H1 (cell line): ENCODE results near the gene KRT1.

Experiments
- BCL11A ChIP-seq, 2 experiments: IDR thresholded peaks; one replicate each; pipeline ENCODE4 v1.6.1; 2011; ENCODE audit warnings: low read depth in 2 of 2, low read length in 2 of 2, mild to moderate bottlenecking in 2 of 2
- BRCA1 ChIP-seq: IDR thresholded peaks from 2 replicates; pipeline ENCODE4 v1.6.1; 2012; ENCODE audit warnings: low read depth, low read length, improper control_type of control experiment
- CHD1 ChIP-seq: IDR thresholded peaks from 2 replicates; pipeline ENCODE4 v1.6.1; 2012; ENCODE audit warnings: low read depth, low read length, improper control_type of control experiment
- CREB1 ChIP-seq: IDR thresholded peaks from 2 replicates; pipeline ENCODE4 v1.6.1; 2012; ENCODE audit warnings: inconsistent platforms
- EZH2 ChIP-seq: fragments of 200-600 bp; sonication (generic); IDR thresholded peaks from 2 replicates; pipeline ENCODE4 v1.7.1; 2012; ENCODE audit warnings: low read depth, mild to moderate bottlenecking, moderate library complexity, low read length, inconsistent platforms; ENCODE audit not compliant: severe bottlenecking
- POLR2A ChIP-seq, 2 experiments: IDR thresholded peaks; 1 replicate in 1 of 2; 2 replicates in 1 of 2; pipeline ENCODE4 v1.6.1; 2011; ENCODE audit warnings: low read depth in 2 of 2, low read length in 2 of 2, mild to moderate bottlenecking in 2 of 2; ENCODE audit errors: control extremely low read depth in 1 of 2
- POLR2AphosphoS5 ChIP-seq: IDR thresholded peaks from 2 replicates; pipeline ENCODE4 v1.6.1; 2011; ENCODE audit warnings: low read depth, low read length
- SP2 ChIP-seq: IDR thresholded peaks from 2 replicates; pipeline ENCODE4 v1.6.1; 2012; ENCODE audit warnings: mild to moderate bottlenecking, low read length, inconsistent platforms
- YY1 ChIP-seq: IDR thresholded peaks from 2 replicates; pipeline ENCODE4 v1.6.1; 2011; ENCODE audit warnings: low read depth, mild to moderate bottlenecking, low read length
- ZNF274 ChIP-seq: IDR thresholded peaks from 2 replicates; pipeline ENCODE4 v1.7.0; 2012; ENCODE audit warnings: low read length, borderline replicate concordance; ENCODE audit errors: extremely low read depth
- TF ChIP-seq, protein P1 (sequence below), 3 experiments: IDR thresholded peaks; 1 replicate in 2 of 3; 2 replicates in 1 of 3; pipeline versions ENCODE4 v1.5.1 to v1.6.1; 2011; ENCODE audit warnings: low read length in 3 of 3, mild to moderate bottlenecking in 3 of 3, inconsistent platforms in 2 of 3, low read depth in 1 of 3, moderate library complexity in 1 of 3; ENCODE audit not compliant: insufficient read depth in 1 of 3; ENCODE audit errors: control extremely low read depth in 1 of 3
- TF ChIP-seq, protein P2 (sequence below): IDR thresholded peaks from 2 replicates; pipeline ENCODE4 v1.6.1; 2012; ENCODE audit warnings: inconsistent platforms
- TF ChIP-seq, protein P3 (sequence below): IDR thresholded peaks from 2 replicates; pipeline ENCODE4 v1.6.1; 2011; ENCODE audit warnings: low read length, improper control_type of control experiment
- TF ChIP-seq, protein P4 (sequence below): IDR thresholded peaks from 2 replicates; pipeline ENCODE4 v1.6.1; 2012; ENCODE audit warnings: inconsistent platforms

DNA sequence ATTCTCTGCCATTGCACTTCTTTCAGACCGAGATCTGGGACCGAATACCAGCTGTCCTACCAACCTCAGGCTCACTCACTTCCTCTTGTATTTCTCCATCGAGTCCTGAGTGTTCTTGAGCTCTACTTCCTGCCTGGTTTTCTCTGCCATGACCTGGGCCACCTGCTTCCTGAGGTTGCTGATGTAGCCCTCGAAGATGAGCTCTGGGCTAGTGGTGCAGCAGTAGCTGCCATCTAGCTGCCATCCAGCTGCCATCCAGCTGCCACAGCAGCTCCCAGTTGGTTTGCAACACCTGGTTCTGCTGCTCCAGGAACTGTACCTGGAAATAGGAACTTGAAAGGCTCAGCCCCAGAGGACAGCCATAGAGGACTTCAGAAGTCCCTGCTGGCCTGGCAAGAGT, 46.8 kb downstream of the KRT1 start:
- TF ChIP-seq, protein P1, sequence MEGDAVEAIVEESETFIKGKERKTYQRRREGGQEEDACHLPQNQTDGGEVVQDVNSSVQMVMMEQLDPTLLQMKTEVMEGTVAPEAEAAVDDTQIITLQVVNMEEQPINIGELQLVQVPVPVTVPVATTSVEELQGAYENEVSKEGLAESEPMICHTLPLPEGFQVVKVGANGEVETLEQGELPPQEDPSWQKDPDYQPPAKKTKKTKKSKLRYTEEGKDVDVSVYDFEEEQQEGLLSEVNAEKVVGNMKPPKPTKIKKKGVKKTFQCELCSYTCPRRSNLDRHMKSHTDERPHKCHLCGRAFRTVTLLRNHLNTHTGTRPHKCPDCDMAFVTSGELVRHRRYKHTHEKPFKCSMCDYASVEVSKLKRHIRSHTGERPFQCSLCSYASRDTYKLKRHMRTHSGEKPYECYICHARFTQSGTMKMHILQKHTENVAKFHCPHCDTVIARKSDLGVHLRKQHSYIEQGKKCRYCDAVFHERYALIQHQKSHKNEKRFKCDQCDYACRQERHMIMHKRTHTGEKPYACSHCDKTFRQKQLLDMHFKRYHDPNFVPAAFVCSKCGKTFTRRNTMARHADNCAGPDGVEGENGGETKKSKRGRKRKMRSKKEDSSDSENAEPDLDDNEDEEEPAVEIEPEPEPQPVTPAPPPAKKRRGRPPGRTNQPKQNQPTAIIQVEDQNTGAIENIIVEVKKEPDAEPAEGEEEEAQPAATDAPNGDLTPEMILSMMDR (IDR thresholded peaks at IDR 0.05; ENCODE audit: control extremely low read depth in 1 of 3, insufficient read depth in 1 of 3, low read depth in 1 of 3, low read length in 3 of 3) = no peak
- TF ChIP-seq ZNF274 = no peak
- no peak for TF ChIP-seq EZH2
- no peak for TF ChIP-seq BRCA1
- no peak for TF ChIP-seq POLR2A (IDR thresholded peaks at IDR 0.05; ENCODE audit: control extremely low read depth in 1 of 2, low read depth in 2 of 2, low read length in 2 of 2)
- TF ChIP-seq, protein P2, sequence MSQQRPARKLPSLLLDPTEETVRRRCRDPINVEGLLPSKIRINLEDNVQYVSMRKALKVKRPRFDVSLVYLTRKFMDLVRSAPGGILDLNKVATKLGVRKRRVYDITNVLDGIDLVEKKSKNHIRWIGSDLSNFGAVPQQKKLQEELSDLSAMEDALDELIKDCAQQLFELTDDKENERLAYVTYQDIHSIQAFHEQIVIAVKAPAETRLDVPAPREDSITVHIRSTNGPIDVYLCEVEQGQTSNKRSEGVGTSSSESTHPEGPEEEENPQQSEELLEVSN = no peak
- no peak for TF ChIP-seq YY1
- no peak for TF ChIP-seq SP2
- TF ChIP-seq, protein P3, sequence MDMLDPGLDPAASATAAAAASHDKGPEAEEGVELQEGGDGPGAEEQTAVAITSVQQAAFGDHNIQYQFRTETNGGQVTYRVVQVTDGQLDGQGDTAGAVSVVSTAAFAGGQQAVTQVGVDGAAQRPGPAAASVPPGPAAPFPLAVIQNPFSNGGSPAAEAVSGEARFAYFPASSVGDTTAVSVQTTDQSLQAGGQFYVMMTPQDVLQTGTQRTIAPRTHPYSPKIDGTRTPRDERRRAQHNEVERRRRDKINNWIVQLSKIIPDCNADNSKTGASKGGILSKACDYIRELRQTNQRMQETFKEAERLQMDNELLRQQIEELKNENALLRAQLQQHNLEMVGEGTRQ = no peak
- TF ChIP-seq CREB1 = no peak
- TF ChIP-seq, protein P4, sequence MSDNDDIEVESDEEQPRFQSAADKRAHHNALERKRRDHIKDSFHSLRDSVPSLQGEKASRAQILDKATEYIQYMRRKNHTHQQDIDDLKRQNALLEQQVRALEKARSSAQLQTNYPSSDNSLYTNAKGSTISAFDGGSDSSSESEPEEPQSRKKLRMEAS = no peak
- TF ChIP-seq BCL11A (IDR thresholded peaks at IDR 0.05; ENCODE audit: low read depth in 2 of 2, low read length in 2 of 2) = no peak
- TF ChIP-seq POLR2AphosphoS5 = no peak
- TF ChIP-seq CHD1 = no peak
